NCI-H2196 treated with DMSO at 0.1 percent for 48 hours (cell line): ENCODE results near the gene GBP1.
A peak's percentile ranks its signal among the peaks of the same experiment; 100 is the strongest.
"Not testable (repeated sequence)": the region's sequence is repeated elsewhere in the genome, so short reads cannot be mapped to it uniquely, and the experiment has no call there.

Experiments
- DNase-seq: peaks from one replicate; lab custom pipeline; 2025; ENCODE audit not compliant: unreplicated experiment; lab: John Stamatoyannopoulos, UW

Gene GBP1

DNA sequence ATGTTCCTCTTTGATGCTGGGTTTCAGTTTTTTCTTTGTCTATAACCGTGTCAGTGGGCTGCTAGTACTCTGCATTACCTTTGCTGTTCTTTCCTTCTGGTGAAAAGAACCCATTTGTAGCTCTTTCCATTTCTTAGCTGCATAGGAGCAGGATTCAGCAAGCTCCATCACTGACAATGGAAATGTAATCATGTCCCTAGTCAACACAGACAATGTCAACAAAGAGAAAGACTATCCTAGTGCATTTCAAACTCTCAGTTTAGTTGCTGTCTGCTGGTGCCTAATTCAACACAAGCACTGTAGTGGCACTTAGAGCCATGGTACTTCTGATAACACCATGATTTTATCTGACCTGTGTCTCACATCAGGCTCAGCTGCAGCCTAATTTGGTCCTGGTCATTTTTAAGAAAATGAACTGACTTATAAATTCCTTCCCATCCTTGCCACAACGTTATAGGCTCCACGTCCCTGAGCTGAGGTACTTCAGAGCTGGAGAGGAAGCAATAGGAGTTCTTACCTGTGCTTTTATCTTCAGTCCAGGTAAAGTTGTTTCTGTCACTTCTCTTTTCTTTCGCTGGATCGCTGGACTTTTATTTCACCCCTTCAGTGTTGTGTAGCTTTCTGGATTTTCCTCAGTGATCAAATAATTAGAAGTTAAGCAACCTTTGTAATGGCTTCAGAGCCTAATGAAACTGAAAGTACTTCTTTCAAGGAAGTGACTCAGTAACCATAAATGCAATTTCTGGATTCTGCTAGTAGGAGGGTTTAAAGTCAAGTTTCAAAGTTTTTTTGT lies 42.6 kb downstream of the GBP1 start, which contains the start of gene GBP3:
TSS of gene GBP3 (minus strand) at position 700 of the 793 bp plus-strand sequence. CDS start 2,145 bp downstream, outside the sequence.
- peak; percentile 8 for DNase-seq

DNA sequence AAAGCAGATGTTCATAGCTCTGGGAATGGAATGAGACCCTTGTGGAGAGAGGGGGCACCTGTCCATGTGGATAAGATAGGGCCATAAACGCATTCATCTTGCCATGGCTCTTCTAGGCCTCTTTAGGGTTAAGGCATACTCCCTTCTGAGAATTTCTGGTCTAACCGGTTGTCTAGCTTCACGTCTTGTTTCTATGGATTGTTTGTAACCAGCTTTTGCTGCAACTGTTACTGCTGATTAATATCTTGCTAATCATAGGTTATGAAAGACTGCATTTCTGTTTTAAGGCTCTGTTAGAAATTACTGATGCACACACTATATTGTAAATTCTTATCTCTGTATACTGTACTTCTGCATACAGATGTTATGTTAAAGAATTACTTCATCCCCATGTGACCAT lies 46.7 kb downstream of the GBP1 start:
- DNase-seq, result not testable (repeated sequence)

GRCh38 chr1:89008511-89008910 lies 56.5 kb downstream of the GBP1 start:
- DNase-seq, result no peak

- DNase-seq, result no peak
These were observed 59.5 kb downstream of the GBP1 start for GRCh38 chr1:89005286-89006151.
